Mucosa of descending colon (tissue), 3 donors: ENCODE data around the gene SMURF2. TPM values are rescaled to one million over a fixed set of nuclear protein-coding genes. Genes with fewer than 3 reads are reported as not detected.

Experiments used
- ATAC-seq: fragments of 200-7000 bp; cut with Tn5 transposase; one replicate; pipeline ENCODE4 v1.9.1; 2020; ENCODE audit warnings: mild to moderate bottlenecking, moderate library complexity
- DNase-seq, 3 donors: peaks; one replicate each; pipeline ENCODE4 v3.0.0-alpha.2; 2020
- H3K36me3 ChIP-seq: fragments of 200-600 bp; one replicate; pipeline ENCODE4 v1.8.0; 2021; ENCODE audit warnings: low read depth, mild to moderate bottlenecking
- H3K4me1 ChIP-seq: fragments of 200-600 bp; one replicate; pipeline ENCODE4 v1.8.0; 2021; ENCODE audit warnings: low read depth, mild to moderate bottlenecking
- H3K4me3 ChIP-seq: fragments of 200-600 bp; one replicate; pipeline ENCODE4 v1.8.0; 2021; ENCODE audit warnings: mild to moderate bottlenecking
- H3K9me3 ChIP-seq: fragments of 200-600 bp; one replicate; pipeline ENCODE4 v1.8.0; 2021; ENCODE audit warnings: mild to moderate bottlenecking
- intact Hi-C, 2 donors: fragments of 100-400 bp; cut with DNase I in 1 of 2; cut with micrococcal nuclease in 1 of 2; formaldehyde crosslinking; loops; one replicate each; pipeline versions ENCODE4 v1.11.0 to v1.11.1; 2022; cut with DNase I, micrococcal nuclease
- total RNA-seq, 3 donors: library from RNA; stranded (reverse); fragmentation: NEBNext Ultra II Directional in 2 of 3; extraction: Animal tissue kit (Norgen Biotek cat#: 25700) in 2 of 3; gene quantifications; one replicate each; pipeline versions ENCODE4 v1.2.1 to v1.2.4, GENCODE V29; 2021 to 2023
- TF ChIP-seq, protein P1 (sequence below): fragments of 200-600 bp; IDR thresholded peaks from one replicate; pipeline ENCODE4 v1.8.0; 2022; ENCODE audit warnings: antibody characterized with exemption, mild to moderate bottlenecking
- donor health status: DM: no; HTN: no; CAD: no; lungs with moderate emphysema.
- donor health status: DM: no; HTN: no; CAD: no.
- donor health status: DM: no; HTN: yes; CAD: no.

Gene SMURF2
- total RNA-seq, 3 donors from 2014 or later: 14.9 to 25.4 (median 15.2) TPM

DNA sequence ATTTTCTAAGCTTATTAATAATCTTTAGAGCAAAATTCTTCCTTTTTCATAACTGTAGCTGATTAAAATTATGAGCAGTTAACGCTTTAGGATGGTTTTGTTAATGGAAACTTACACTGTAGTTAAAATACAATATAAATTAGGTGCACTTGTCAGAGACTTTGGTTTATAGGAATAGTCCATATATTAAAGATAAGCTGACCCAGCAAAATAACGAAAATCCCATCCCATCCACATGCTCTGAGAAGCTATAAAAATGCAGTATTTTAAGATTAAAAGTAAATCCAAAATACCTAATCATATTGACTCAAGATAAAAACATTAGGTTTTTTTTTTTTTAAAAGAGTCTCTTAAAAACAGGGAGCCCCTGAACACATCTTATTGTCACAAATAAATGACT is 117.4 kb downstream of the SMURF2 start:
- no peak overlapping the region for H3K4me3 ChIP-seq
- TF ChIP-seq, protein P1, sequence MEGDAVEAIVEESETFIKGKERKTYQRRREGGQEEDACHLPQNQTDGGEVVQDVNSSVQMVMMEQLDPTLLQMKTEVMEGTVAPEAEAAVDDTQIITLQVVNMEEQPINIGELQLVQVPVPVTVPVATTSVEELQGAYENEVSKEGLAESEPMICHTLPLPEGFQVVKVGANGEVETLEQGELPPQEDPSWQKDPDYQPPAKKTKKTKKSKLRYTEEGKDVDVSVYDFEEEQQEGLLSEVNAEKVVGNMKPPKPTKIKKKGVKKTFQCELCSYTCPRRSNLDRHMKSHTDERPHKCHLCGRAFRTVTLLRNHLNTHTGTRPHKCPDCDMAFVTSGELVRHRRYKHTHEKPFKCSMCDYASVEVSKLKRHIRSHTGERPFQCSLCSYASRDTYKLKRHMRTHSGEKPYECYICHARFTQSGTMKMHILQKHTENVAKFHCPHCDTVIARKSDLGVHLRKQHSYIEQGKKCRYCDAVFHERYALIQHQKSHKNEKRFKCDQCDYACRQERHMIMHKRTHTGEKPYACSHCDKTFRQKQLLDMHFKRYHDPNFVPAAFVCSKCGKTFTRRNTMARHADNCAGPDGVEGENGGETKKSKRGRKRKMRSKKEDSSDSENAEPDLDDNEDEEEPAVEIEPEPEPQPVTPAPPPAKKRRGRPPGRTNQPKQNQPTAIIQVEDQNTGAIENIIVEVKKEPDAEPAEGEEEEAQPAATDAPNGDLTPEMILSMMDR: no peak
- DNase-seq (no peak), ATAC-seq (no peak)
- intact Hi-C loops: no loop called here
- no peaks in the 10 kb centered on the region for H3K36me3 ChIP-seq
- H3K4me1 ChIP-seq: no peaks in the 10 kb centered on the region
- H3K9me3 ChIP-seq: no peaks in the 10 kb centered on the region

DNA sequence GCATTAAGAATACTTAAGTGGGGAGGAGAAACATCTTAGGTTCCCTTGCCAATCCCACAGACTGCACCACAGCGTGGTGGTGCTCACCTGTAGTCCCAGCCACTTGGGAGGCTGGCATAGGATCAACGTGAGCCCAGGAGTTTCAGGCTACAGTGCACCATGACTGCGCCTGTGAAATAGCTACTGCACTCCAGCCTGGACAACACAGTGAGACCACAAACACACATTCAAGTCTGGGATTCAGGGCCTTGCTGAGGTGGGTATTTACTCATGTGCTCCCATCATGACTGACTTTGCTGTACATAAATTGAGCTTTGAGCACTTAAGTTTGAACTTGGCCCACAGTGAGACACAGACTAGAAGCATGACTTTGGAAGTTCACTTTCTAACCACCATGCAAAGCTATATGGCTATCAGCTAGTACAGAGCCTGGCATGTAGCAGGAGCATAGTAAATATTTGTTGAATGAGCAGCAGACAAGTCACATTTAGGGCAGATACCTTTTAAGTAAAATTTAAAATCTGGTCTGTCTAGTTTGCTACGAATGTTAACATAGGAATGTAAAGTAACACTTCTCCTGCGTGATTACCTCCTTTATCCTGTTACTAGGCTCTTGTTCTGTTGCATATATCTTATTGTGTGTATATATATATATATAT is 121.9 kb downstream of the SMURF2 start:
- no peak for ATAC-seq
- H3K36me3 ChIP-seq: no peaks in the 10 kb centered on the region
- intact Hi-C loops: no loop called here

DNA sequence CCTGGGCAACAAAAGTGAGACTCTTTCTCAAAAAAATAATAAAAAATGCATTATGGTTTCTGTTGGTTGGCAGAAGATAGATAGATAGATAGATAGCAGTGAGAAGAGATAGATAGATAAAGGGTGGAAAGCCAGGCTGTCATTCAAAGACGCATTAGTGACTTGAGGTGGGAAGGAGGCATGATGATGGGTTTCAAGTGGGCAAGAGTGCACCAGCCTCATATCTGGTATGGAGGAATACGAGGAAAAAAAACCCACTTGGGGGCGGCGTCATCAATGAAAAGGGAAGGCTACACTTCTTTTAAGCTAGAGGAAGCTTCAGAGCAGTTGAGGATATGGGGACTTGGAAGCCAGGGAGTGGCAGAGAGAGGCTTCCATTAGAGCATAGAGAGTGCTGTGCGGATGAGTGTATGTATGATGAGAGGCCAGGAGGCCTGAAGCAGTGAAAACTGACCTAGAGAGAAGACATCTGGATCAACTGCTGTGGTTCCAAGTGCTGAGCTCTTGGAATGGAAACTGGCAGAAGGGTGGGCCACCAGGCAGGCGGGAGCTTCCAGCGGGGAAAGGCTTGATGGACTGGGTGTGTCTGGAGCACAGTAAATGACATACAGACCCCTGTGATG is 123.5 kb downstream of the SMURF2 start:
- DNase-seq: no peak
- no peaks in the 10 kb centered on the region for H3K36me3 ChIP-seq

More for the DNA sequence above, 121.9 kb downstream of the SMURF2 start:
- Histone ChIP-seq H3K4me3 (no peak overlapping the region), H3K4me1 (no peaks in the 10 kb centered on the region), H3K9me3 (no peaks in the 10 kb centered on the region)
- TF ChIP-seq, protein P1: no peak
- no peak for DNase-seq

DNA sequence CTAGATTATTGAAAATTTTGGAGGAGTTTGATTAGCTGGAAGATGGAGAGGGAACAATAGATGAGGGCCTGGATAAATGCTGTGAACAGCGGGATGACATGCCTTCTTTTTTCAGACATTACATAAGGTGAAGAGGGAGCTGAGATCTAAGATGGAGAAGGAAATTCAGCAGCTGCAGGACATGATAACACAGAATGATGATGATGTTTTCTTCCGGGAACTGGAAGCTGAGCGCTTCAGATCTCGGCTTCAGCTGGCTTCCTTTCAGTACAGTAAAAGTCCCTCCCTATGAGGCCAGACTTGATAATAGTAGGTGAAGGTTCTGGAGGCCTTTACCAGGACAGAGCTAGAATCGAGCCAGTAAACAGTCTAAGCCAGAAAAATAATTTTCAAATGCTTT is 124.6 kb downstream of the SMURF2 start:
- H3K36me3 ChIP-seq: peaks cover 6% of the 10 kb centered on the region
- TF ChIP-seq, protein P1: no peak
- intact Hi-C loops: no loop called here
- no peak overlapping the region for H3K4me3 ChIP-seq
- DNase-seq (no peak), ATAC-seq (no peak)
- no peaks in the 10 kb centered on the region for H3K4me1 ChIP-seq
- no peaks in the 10 kb centered on the region for H3K9me3 ChIP-seq

More for the DNA sequence above, 123.5 kb downstream of the SMURF2 start:
- Histone ChIP-seq H3K9me3 (no peaks in the 10 kb centered on the region), H3K4me3 (no peak overlapping the region), H3K4me1 (no peaks in the 10 kb centered on the region)
- ATAC-seq: no peak
- TF ChIP-seq, protein P1: no peak
- intact Hi-C loops: no loop called here

DNA sequence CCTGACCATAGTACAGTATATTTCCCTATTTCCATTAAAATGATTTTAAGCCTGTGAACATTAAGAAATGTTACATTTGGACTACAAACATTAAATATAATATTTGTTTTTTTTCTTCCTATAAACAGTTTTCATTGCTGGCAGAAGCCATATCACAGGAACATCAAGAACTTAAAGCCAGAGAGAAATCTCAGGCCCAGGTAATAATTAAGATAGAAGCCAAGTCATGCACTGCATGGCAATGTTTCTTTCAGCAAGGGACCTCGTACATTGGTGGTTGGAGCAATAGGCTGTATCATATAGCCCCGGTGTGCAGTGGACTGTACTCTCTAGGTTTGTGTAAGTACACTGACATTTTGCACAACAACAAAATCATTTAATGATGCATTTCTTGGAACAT is 125.2 kb downstream of the SMURF2 start:
- Histone ChIP-seq H3K4me1 (no peaks in the 10 kb centered on the region), H3K36me3 (peaks cover 6% of the 10 kb centered on the region), H3K9me3 (no peaks in the 10 kb centered on the region), H3K4me3 (no peak overlapping the region)
- TF ChIP-seq, protein P1: no peak
- DNase-seq (no peak), ATAC-seq (no peak)
- intact Hi-C loops: no loop called here
